Natural killer cell (primary cell): ENCODE data around the gene MARF1. TPM values are rescaled to one million over a fixed set of nuclear protein-coding genes. Genes with fewer than 3 reads are reported as not detected.

Source experiments
- ATAC-seq, 3 donors: fragments of 150-1000 bp in 2 of 3; fragments of 200-7000 bp in 1 of 3; cut with Tn5 transposase; 1 replicate in 1 of 3; 2 replicates in 2 of 3; pipeline ENCODE4 v1.10.0; 2021; ENCODE audit warnings: mild to moderate bottlenecking in 2 of 3, moderate library complexity in 2 of 3
- DNase-seq, 2 donors: peaks; one replicate each; pipeline versions ENCODE4 v3.0.0 to v3.0.0-alpha.2; 2013 to 2021; ENCODE audit warnings: mixed read lengths in 1 of 2
- H3K27ac ChIP-seq: one replicate; pipeline ENCODE4 v1.5.1; 2013; ENCODE audit warnings: mild to moderate bottlenecking, low read length
- H3K27me3 ChIP-seq: one replicate; pipeline ENCODE4 v1.6.1; 2013; ENCODE audit warnings: low read length; ENCODE audit not compliant: control insufficient read depth, insufficient read depth
- H3K36me3 ChIP-seq: one replicate; pipeline ENCODE4 v1.6.1; 2013; ENCODE audit warnings: low read length; ENCODE audit not compliant: control insufficient read depth, insufficient read depth
- H3K4me1 ChIP-seq: one replicate; pipeline ENCODE4 v1.6.1; 2013; ENCODE audit warnings: low read length; ENCODE audit not compliant: control insufficient read depth, insufficient read depth
- H3K4me3 ChIP-seq: one replicate; pipeline ENCODE4 v1.5.1; 2013; ENCODE audit warnings: low read length
- H3K9me3 ChIP-seq: one replicate; pipeline ENCODE4 v1.6.1; 2013; ENCODE audit warnings: low read length; ENCODE audit not compliant: control insufficient read depth, insufficient read depth
- H3K27ac Mint-ChIP-seq, 2 donors: one replicate each; pipeline ENCODE4 v1.8.0; 2022; ENCODE audit warnings: mild to moderate bottlenecking in 2 of 2, mixed read lengths in 2 of 2, moderate library complexity in 1 of 2
- H3K27me3 Mint-ChIP-seq, 2 donors: one replicate each; pipeline ENCODE4 v1.8.0; 2022; ENCODE audit warnings: low read depth in 2 of 2, mixed read lengths in 2 of 2
- H3K36me3 Mint-ChIP-seq: one replicate; pipeline ENCODE4 v1.8.0; 2022; ENCODE audit warnings: mixed read lengths
- H3K4me1 Mint-ChIP-seq, 2 donors: one replicate each; pipeline ENCODE4 v1.8.0; 2022; ENCODE audit warnings: mixed read lengths in 2 of 2
- H3K4me3 Mint-ChIP-seq: one replicate; pipeline ENCODE4 v1.8.0; 2022; ENCODE audit warnings: mild to moderate bottlenecking, moderate library complexity, mixed read lengths
- H3K9me3 Mint-ChIP-seq, 2 donors: one replicate each; pipeline ENCODE4 v1.8.0; 2022; ENCODE audit warnings: mixed read lengths in 2 of 2
- WGBS: methylation state at CpG from one replicate; pipeline ENCODE4 v1.1.7; 2013; ENCODE audit warnings: missing lambda C conversion rate; ENCODE audit not compliant: insufficient coverage; 5-methylcytosine and 5-hydroxymethylcytosine counted together
- intact Hi-C: fragments of 100-400 bp; cut with micrococcal nuclease; formaldehyde crosslinking; loops from one replicate; pipeline ENCODE4 v1.14.2; 2022
- total RNA-seq, 4 donors: library from RNA; stranded (reverse); fragments of 120-200 nt in 1 of 4; gene quantifications; one replicate each; pipeline versions ENCODE4 v1.2.3 to v1.2.4, GENCODE V29; 2013 to 2022
- TF ChIP-seq, protein P1 (sequence below): fragments of 200-600 bp; IDR thresholded peaks from one replicate; pipeline ENCODE4 v1.8.0; 2022; ENCODE audit warnings: antibody characterized with exemption

MARF1 gene
- total RNA-seq, 3 donors from 2014 or later (not counting 1 experiment from before 2014, with no cell fraction given): 127 to 149 (median 140) TPM

DNA sequence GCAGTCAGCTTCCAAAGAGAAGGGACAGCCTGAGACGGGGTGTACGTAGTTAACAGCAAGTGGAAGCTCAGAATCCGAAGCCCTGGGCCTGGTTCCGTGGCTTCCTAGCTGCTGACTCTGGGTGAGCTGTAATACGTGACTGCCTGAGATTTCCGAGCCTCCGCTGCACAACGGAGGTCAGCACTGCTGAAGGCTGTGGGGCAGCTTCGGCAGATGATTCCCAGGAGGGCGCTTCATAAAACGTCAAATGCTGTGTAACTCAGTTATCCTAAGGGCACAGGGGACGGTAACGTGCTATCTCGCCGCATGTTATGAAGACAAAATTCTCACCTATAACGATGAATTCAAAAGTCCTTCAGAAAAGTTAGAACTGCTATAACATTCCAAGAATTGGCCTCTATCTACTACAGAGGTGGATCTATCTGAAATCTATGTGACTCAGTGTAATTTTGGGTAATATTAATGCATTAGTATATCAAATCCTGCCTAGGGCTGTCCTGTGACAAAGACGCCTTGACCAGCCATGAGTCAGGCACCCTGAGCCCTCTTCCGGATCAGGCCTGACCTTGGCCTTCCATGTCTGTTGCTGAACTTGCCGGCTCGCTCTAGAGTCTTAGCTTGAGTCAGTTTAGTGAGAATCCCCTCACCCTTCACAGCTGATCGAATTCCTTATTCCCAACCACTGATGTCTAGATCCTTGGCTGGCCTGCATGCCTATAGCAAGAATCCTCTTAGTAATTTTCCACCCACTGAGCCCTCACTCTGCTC, 43.5 kb downstream of the MARF1 start:
- H3K27ac ChIP-seq: no peak overlapping the region
- peak overlapping the region in 1 of 2 donors; percentile 54 for H3K27ac Mint-ChIP-seq
- H3K4me1 ChIP-seq: peaks cover 3% of the 10 kb centered on the region
- TF ChIP-seq, protein P1, sequence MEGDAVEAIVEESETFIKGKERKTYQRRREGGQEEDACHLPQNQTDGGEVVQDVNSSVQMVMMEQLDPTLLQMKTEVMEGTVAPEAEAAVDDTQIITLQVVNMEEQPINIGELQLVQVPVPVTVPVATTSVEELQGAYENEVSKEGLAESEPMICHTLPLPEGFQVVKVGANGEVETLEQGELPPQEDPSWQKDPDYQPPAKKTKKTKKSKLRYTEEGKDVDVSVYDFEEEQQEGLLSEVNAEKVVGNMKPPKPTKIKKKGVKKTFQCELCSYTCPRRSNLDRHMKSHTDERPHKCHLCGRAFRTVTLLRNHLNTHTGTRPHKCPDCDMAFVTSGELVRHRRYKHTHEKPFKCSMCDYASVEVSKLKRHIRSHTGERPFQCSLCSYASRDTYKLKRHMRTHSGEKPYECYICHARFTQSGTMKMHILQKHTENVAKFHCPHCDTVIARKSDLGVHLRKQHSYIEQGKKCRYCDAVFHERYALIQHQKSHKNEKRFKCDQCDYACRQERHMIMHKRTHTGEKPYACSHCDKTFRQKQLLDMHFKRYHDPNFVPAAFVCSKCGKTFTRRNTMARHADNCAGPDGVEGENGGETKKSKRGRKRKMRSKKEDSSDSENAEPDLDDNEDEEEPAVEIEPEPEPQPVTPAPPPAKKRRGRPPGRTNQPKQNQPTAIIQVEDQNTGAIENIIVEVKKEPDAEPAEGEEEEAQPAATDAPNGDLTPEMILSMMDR: no peak
- peaks cover 91% of the 10 kb centered on the region for H3K36me3 ChIP-seq
- H3K27me3 Mint-ChIP-seq: no peaks in the 10 kb centered on the region
- ATAC-seq (no peak), DNase-seq (no peak)
- H3K36me3 Mint-ChIP-seq: peaks cover 59% of the 10 kb centered on the region
- intact Hi-C loops: no loop called here
- peaks cover 23 to 28% of the 10 kb centered on the region in 2 donors for H3K4me1 Mint-ChIP-seq
- H3K9me3 Mint-ChIP-seq: peaks cover 2% of the 10 kb centered on the region in 2 donors
- H3K4me3 Mint-ChIP-seq: no peak overlapping the region
- no peaks in the 10 kb centered on the region for H3K9me3 ChIP-seq
- no peak overlapping the region for H3K4me3 ChIP-seq
- no peaks in the 10 kb centered on the region for H3K27me3 ChIP-seq
- WGBS: 98% methylated on average over 20 of the region's 21 CpGs

DNA sequence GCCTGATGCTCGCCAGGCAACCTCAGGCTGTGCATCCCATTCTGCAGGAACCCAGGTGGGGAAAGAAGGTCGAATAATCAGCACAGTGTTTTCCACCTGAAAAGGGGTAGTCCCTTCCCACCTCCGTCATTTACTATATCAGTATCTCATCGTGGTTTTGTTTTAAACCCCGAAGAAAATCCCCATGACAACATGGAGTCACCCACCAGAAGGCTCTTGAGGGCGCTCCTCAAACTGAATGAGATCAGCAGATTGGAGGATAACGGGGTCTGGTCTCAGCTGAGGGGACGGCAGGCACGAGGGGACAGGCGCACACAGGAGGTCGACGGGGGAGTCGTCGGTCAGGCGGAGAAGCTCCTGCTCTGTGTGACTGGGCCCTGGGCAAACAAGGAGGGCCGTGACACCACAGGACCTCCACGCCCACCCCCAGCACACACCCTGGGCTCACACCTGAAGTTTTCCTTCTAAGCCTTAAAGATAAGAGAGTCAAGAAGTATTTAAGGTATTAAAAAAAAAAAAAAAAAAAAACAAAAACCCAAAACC, 44.2 kb downstream of the MARF1 start:
- Mint-ChIP-seq H3K4me1 (peaks cover 31 to 36% of the 10 kb centered on the region in 2 donors), H3K27ac (peak overlapping the region; percentile 31), H3K4me3 (no peak overlapping the region), H3K36me3 (peaks cover 58% of the 10 kb centered on the region), H3K27me3 (no peaks in the 10 kb centered on the region), H3K9me3 (peaks cover 2% of the 10 kb centered on the region in 2 donors)
- Histone ChIP-seq H3K4me3 (no peak overlapping the region), H3K27me3 (no peaks in the 10 kb centered on the region), H3K9me3 (no peaks in the 10 kb centered on the region), H3K36me3 (peaks cover 85% of the 10 kb centered on the region), H3K27ac (no peak overlapping the region), H3K4me1 (peaks cover 3% of the 10 kb centered on the region)
- 88% methylated on average over 15 of the region's 17 CpGs for WGBS
- ATAC-seq (no peak), DNase-seq (no peak)
- TF ChIP-seq, protein P1: no peak
- intact Hi-C loops: no loop called here

DNA sequence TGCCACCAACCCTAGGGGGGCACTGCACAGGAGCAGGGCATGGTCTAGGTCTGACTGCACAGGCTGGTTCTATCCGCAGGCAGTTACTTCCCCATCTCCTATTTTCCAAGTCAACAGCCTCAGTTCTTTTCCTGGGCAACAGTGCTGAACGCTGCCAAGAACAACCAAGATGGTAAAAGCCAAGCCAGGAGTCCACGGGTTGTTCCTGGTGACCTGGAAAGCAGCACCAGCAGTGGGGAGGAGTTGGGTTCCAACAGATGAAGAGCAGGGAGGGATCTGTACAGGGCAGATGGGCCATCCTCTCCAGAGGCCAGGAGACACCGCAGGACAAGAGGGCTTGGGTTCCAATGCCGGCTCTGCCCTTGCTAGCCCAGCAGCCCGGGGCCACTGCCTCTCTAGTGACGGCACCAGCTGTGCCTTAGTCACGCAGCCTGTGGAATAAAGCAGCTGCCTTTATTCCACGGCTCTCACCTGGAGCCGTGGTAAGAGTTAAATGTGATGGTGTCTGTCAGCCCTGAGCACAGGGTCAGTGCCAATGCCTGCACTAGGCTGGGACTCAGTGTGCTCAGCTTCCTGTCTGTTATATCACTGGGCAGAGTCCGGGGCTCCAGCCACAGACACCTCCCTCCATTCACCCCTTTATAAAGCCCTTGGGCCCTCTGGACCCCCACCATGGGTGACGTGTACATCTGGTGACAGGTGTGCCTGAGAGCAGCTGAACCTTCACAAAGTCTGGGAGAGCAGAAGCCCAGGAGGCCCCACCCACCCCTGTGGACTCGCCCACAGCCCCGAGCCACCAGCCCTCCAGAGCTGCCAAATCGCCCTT, 44.9 kb downstream of the MARF1 start:
- no peaks in the 10 kb centered on the region for H3K9me3 ChIP-seq
- Mint-ChIP-seq H3K4me1 (peaks cover 34 to 40% of the 10 kb centered on the region in 2 donors), H3K36me3 (peaks cover 51% of the 10 kb centered on the region), H3K4me3 (no peak overlapping the region), H3K9me3 (peaks cover 2% of the 10 kb centered on the region in 2 donors), H3K27me3 (no peaks in the 10 kb centered on the region), H3K27ac (peak overlapping the region; percentile 31 to 48)
- no peak overlapping the region for H3K27ac ChIP-seq
- WGBS: 98% methylated on average over 15 of the region's 15 CpGs
- peaks cover 78% of the 10 kb centered on the region for H3K36me3 ChIP-seq
- TF ChIP-seq, protein P1: no peak
- no peak for ATAC-seq
- no peaks in the 10 kb centered on the region for H3K27me3 ChIP-seq
- no peak for DNase-seq
- peaks cover 9% of the 10 kb centered on the region for H3K4me1 ChIP-seq
- intact Hi-C loops: no loop called here
- no peak overlapping the region for H3K4me3 ChIP-seq
